HG03103 (cell line): ENCODE measurements around the gene TIMM10B.

ENCODE experiments used
- ATAC-seq: cut with Tn5 transposase; IDR thresholded peaks from one replicate; pipeline ENCODE4 v1.9.1; 2021; ENCODE audit warnings: low read depth; ENCODE audit not compliant: unreplicated experiment

Gene TIMM10B, protein sequence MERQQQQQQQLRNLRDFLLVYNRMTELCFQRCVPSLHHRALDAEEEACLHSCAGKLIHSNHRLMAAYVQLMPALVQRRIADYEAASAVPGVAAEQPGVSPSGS

GRCh38 chr11:6481012-6481923, at the start of gene TIMM10B, which contains the start of gene ARFIP2:
Gene TIMM10B, plus strand, starts transcription at chr11:6481501. Its CDS starts 16 bp downstream, at chr11:6481517.
Gene ARFIP2, minus strand, starts transcription at chr11:6481331. Its CDS starts 910 bp downstream, at chr11:6480421.
- peak; percentile 99 for ATAC-seq

DNA sequence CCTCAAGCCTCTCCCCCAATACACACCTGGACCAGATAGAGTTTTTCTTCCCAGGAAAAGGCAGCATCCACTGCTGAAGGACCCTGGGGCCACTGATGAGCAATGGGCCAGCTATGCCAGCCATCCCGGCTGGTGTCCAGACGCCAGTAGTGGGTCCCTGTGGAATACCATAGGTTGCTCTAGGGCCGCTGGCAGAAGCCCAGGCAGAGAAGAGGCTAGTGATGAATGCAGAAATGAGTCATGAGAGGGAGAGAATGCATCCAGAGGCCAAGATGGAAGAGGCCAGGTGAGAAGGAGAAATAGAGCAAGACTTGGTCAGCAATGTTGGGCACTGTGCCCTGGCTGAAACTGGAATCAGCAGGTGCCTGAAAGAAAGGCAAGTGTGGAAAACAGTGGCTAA, 49.4 kb upstream of the TIMM10B start:
- no peak for ATAC-seq

DNA sequence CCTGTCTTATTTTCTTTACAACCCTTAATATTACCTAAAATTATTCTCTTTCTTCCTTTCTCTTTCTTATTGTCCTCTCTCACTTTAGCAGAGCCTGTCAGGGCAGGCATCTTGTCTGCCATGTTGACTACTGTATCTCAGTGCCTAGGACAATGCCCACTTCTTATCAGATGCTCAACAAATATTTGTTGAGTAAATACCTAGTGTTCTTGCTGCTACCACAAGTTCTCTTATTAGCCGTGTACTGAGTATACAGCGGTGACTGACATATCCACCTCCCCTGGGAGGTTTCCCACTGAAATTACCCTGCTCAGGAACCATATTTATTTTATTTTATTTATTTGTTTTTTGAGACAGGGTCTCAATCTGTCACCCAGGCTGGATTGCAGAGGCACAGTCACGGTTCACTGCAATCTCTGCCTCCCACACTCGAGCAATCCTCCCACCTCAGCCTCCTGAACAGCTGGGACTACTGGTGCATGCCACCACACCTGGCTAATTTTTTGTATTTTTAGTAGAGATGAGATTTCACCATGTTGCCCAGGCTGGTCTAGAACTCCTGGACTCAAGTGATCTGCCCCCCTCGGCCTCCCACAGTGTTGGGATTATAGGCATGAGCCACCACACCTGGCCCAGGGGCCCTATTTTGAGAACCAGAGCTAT, 47.2 kb upstream of the TIMM10B start:
- ATAC-seq = peak; percentile 35

GRCh38 chr11:6437423-6437822, 43.9 kb upstream of the TIMM10B start:
- ATAC-seq = no peak

DNA sequence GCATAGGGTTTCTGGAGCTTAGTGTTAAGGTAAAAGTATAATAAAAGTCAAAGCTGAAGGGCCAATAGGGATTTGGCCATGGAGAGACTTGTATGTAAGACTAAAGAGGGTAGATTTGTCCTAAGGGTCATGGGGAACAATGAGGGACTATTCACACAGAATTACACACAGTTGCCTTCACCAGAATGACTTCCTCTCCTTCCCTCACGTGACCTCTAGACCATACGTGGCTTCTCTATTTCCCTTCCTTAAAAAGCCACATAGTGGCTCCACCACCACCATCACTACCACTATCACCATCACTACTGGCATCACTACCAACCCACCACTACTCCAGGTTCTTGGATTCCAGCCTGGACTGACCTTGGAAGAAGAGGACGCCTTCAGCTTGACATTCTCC, 43.3 kb upstream of the TIMM10B start:
- no peak for ATAC-seq

DNA sequence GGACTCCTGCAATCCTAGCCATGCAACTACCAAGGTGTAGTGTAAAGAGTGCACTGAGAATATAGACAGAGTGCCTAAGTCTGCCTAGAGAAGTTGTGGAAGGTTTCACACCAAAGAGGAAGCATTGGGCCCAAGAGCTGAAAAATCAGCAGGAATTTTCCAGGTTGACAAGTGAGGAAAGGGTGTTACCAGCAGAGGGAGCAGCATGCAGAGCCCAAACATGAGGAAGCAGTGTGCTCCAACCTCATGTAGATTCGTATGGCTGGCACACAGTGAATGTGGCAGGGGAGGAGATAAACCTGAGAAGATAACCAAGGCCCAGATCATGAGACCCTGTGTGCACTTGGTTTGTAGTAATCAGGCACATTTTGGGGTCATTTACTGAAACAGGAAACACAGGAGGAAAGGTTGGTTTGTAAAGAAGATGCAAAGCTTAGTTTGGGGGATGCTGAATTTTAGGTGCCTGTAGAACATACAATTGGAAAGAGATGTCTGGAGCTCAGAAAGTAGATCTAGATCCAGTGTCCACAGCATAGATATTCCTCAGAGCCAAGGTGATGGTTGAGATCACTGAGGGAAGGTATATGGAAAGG, 42.2 kb upstream of the TIMM10B start:
- ATAC-seq = no peak

GRCh38 chr11:6440906-6441358, 40.4 kb upstream of the TIMM10B start, which contains the start of gene HPX:
Gene HPX, minus strand, starts transcription at chr11:6440987. Its CDS starts 24 bp downstream, at chr11:6440963.
- no peak for ATAC-seq

GRCh38 chr11:6442441-6442840, 38.9 kb upstream of the TIMM10B start:
- ATAC-seq = no peak

GRCh38 chr11:6443269-6444003, 37.9 kb upstream of the TIMM10B start:
- peak; percentile 88 for ATAC-seq

DNA sequence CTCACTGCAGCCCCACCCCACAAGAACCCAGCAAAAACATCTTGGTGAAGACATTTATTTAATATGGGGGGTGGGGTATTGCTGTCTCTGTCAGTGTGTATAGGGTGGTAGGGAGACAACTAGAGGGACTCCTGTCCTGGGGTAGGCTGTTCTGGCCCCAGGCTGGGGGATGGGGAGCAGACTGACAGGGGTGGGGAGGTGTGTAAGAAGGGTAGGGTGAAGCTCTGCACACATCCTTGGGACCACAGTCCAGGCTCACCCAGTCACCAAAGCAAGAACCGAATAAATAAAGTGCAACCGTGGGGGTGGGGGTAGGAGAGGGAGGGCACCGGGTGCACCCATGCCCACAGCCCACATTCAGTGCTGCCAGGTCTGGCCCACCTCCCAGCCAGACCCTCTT, 32.7 kb upstream of the TIMM10B start:
- no peak for ATAC-seq

- no peak for ATAC-seq
Observed at GRCh38 chr11:6452219-6452618, 29.1 kb upstream of the TIMM10B start.

- no peak for ATAC-seq
Observed at GRCh38 chr11:6453152-6453551, 28.1 kb upstream of the TIMM10B start.

DNA sequence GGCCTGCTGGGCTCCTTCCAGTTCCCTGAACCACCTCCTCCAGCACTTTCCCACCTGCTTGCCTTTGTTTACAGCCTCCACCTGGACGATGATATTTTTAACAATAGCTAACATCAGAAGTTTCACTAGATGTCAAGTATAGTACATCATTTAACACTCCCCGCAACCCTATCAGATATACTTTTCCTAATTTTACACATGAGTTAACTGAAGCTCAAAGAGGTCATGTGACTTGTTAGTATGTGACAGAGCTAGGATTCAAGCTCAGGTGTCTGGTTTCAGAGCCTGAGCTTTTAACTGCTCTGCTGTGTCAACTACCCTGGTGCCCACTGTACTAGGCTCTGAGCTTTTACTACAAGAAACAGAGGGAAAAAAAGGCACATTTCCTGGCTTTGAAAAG, 26.2 kb upstream of the TIMM10B start:
- no peak for ATAC-seq

DNA sequence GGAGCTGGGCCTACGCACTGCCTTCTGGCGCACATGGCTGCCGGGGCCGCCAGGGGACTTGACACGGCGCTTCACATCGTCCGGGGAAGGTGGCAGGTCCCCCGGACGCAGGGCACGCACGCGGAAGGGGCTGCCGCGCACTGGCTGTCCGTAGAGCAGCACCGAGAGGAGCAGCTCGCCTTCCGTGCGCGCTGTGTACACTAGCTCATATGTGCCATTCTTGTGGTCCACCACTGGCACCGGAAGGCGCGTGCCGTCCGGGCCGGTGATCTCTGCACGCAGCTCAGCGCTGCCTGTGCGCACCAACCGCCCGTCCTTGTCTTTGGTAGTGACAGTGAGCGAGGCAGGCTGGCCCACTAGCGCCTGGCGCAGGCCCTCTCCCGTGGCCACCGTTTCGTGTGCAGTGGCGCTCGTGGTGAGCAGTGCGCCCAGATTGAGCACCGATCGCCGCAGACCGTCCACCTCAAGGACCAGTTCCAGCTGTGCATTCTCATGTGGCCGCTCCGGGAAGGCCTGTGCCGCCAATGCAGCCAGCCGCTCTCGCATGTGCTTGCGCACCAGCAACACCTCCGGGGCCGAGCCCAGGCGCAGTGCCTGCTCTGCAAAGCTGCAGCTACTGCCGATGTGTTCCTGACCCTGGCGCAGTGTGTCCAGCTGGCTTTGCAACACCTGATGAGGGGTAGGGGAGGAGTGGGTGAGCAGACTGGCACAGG, 24.8 kb upstream of the TIMM10B start:
- ATAC-seq = no peak

DNA sequence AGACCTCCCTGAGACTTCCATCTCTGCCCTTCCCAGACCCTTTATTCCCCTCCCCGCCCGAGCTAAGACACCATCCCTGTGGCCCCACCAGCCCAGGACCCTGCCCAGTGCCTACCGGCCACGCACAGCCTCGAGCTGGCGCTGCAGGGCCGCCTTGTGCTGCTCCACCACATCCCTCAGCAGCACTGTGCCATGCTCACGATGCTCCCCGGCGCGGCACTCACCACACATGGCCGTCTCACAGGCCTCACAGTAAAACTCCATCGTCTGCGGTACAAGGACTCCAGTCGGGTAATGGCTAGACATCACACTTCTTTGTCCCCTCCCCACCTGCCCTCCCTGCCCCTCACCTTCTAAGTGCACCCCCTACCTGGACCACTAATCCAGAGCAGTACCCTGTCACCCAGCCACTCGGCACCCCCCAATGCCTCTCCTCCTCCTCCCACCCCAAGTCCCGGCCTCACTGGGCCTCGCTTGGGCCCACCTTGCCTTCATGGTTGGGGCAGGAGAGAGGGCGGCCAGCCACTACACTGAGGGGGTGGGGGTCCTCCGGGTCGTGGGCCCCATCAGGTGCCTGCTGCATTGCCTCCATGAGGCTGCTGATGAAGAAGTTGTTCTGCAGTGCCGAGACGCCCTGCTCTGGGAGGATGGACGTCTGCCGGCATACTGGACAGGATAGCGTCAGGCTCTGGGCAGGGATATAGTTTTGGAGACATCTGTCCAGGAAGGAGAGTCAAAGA, 23.6 kb upstream of the TIMM10B start:
- no peak for ATAC-seq

- no peak for ATAC-seq
Observed at GRCh38 chr11:6458352-6459098, 22.8 kb upstream of the TIMM10B start.

- no peak for ATAC-seq
Observed at GRCh38 chr11:6459099-6459450, 22.2 kb upstream of the TIMM10B start.
